PC-3 (cell line): ENCODE results near the gene ANKDD1B. TPM values are rescaled to one million over a fixed set of nuclear protein-coding genes. Genes with fewer than 3 reads are reported as not detected.

ENCODE experiments used
- ATAC-seq: fragments of 200-7000 bp; cut with Tn5 transposase; 2 replicates; pipeline ENCODE4 v1.9.1; 2020; ENCODE audit warnings: mild to moderate bottlenecking, moderate library complexity
- BruUV-seq: library from RNA; stranded (reverse); fragments of 400-500 nt; replicated peaks from 2 replicates; lab custom pipeline; 2021; lab: Mats Ljungman, UMichigan
- CTCF ChIA-PET: fragments of 300-600 bp; sonication (Branson Sonifier 250); formaldehyde crosslinking; loops from one replicate; lab custom pipeline; 2022; ENCODE audit warnings: antibody characterized with exemption; lab: Charles Lee
- POLR2A ChIA-PET: fragments of 300-600 bp; sonication (Branson Sonifier 250); formaldehyde crosslinking; loops from one replicate; lab custom pipeline; 2022; ENCODE audit warnings: antibody characterized with exemption; ENCODE audit not compliant: unreplicated experiment; lab: Charles Lee
- DNase-seq: peaks from one replicate; pipeline ENCODE4 v3.0.0-alpha.2; 2015
- H2AFZ ChIP-seq: fragments of 300-600 bp; sonication (generic); 2 replicates; pipeline ENCODE4 v1.6.0; 2016; ENCODE audit warnings: antibody characterized with exemption, low read length
- H3F3A ChIP-seq: fragments of 300-600 bp; sonication (generic); one replicate; pipeline ENCODE4 v1.6.0; 2017; ENCODE audit warnings: antibody characterized with exemption, low read length, control low read depth, mild to moderate bottlenecking; ENCODE audit not compliant: unreplicated experiment
- H3K27ac ChIP-seq: fragments of 300-600 bp; sonication (generic); 2 replicates; pipeline ENCODE4 v1.5.1; 2016; ENCODE audit warnings: mild to moderate bottlenecking, low read length
- H3K27me3 ChIP-seq: fragments of 300-600 bp; sonication (generic); 2 replicates; pipeline ENCODE4 v1.6.1; 2016; ENCODE audit warnings: low read length, mixed read lengths
- H3K36me3 ChIP-seq: fragments of 300-600 bp; sonication (generic); 2 replicates; pipeline ENCODE4 v1.6.1; 2016; ENCODE audit warnings: low read depth, mixed run types, low read length, mixed read lengths
- H3K4me1 ChIP-seq: fragments of 300-600 bp; sonication (generic); 2 replicates; pipeline ENCODE4 v1.5.1; 2016; ENCODE audit warnings: low read length; ENCODE audit not compliant: insufficient read depth
- H3K4me2 ChIP-seq: fragments of 300-600 bp; sonication (generic); 2 replicates; pipeline ENCODE4 v1.6.0; 2016; ENCODE audit warnings: low read length
- H3K4me3 ChIP-seq: fragments of 300-600 bp; sonication (generic); 2 replicates; pipeline ENCODE4 v1.5.1; 2016; ENCODE audit warnings: mild to moderate bottlenecking, low read length, mixed read lengths
- H3K79me2 ChIP-seq: fragments of 300-600 bp; sonication (generic); 2 replicates; pipeline ENCODE4 v1.6.1; 2017; ENCODE audit warnings: low read length, mixed read lengths
- H3K9ac ChIP-seq: fragments of 300-600 bp; sonication (generic); 2 replicates; pipeline ENCODE4 v1.6.0; 2016; ENCODE audit warnings: mild to moderate bottlenecking, low read length
- H3K9me2 ChIP-seq: fragments of 300-600 bp; sonication (generic); replicated peaks from 2 replicates; pipeline ENCODE4 v1.6.1; 2016; ENCODE audit warnings: mixed run types, low read length, mixed read lengths
- H3K9me3 ChIP-seq: fragments of 300-600 bp; sonication (generic); 2 replicates; pipeline ENCODE4 v1.6.1; 2016; ENCODE audit warnings: low read length, mixed read lengths
- H4K20me1 ChIP-seq: fragments of 300-600 bp; sonication (generic); 2 replicates; pipeline ENCODE4 v1.6.1; 2016; ENCODE audit warnings: low read length, mixed read lengths
- EZH2 ChIP-seq: fragments of 300-600 bp; sonication (generic); IDR thresholded peaks from one replicate; pipeline ENCODE4 v1.6.1; 2017; ENCODE audit warnings: antibody characterized with exemption, mild to moderate bottlenecking, low read length; ENCODE audit not compliant: unreplicated experiment
- EZH2phosphoT487 ChIP-seq: fragments of 300-600 bp; sonication (generic); IDR thresholded peaks from 2 replicates; pipeline ENCODE4 v1.6.1; 2018; ENCODE audit warnings: mild to moderate bottlenecking, antibody characterized with exemption, low read length, borderline replicate concordance
- intact Hi-C: fragments of 100-400 bp; cut with micrococcal nuclease; formaldehyde crosslinking; loops from 2 replicates; pipeline ENCODE4 v1.9.0; 2023
- total RNA-seq: library from RNA; depleted of rRNA; stranded (reverse); fragments of >200 nt; gene quantifications from 2 replicates; pipeline ENCODE4 v1.2.3, GENCODE V29; 2014
- TF ChIP-seq, protein P1 (sequence below): fragments of 300-600 bp; sonication (generic); conservative IDR thresholded peaks from 2 replicates; pipeline ENCODE4 v1.5.1; 2017; ENCODE audit warnings: antibody characterized with exemption, low read depth, mild to moderate bottlenecking, low read length

Gene ANKDD1B
- total RNA-seq, 1 experiment from 2014 or later, result 0.04 TPM

DNA sequence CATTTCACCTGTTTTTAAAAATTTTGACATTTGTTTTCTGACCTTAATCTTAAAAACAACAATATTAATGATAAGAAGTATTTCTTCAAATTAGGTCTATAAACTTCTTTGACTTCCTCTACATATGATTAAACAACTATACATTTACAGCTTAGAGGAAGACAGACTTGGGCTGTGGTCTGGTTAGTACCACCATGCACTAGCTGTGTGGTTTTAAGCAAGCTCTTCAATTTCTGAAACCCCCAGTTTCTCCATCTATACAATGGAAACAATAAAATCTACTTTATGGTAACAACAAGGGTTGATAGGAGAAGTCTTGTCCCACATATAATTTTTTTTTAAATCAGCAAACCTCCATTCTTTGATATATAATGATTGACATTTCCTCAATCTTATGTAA lies 15.7 kb downstream of the ANKDD1B start:
- no peak for TF ChIP-seq EZH2
- TF ChIP-seq, protein P1, sequence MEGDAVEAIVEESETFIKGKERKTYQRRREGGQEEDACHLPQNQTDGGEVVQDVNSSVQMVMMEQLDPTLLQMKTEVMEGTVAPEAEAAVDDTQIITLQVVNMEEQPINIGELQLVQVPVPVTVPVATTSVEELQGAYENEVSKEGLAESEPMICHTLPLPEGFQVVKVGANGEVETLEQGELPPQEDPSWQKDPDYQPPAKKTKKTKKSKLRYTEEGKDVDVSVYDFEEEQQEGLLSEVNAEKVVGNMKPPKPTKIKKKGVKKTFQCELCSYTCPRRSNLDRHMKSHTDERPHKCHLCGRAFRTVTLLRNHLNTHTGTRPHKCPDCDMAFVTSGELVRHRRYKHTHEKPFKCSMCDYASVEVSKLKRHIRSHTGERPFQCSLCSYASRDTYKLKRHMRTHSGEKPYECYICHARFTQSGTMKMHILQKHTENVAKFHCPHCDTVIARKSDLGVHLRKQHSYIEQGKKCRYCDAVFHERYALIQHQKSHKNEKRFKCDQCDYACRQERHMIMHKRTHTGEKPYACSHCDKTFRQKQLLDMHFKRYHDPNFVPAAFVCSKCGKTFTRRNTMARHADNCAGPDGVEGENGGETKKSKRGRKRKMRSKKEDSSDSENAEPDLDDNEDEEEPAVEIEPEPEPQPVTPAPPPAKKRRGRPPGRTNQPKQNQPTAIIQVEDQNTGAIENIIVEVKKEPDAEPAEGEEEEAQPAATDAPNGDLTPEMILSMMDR, result no peak
- no peak for TF ChIP-seq EZH2phosphoT487
- Histone ChIP-seq H3F3A (peaks cover 8% of the 10 kb centered on the region), H2AFZ (no peak overlapping the region), H3K9me2 (no peaks in the 10 kb centered on the region), H3K9ac (no peak overlapping the region), H3K4me2 (no peak overlapping the region), H3K27me3 (no peaks in the 10 kb centered on the region), H4K20me1 (no peaks in the 10 kb centered on the region), H3K79me2 (no peaks in the 10 kb centered on the region), H3K27ac (no peak overlapping the region), H3K36me3 (no peaks in the 10 kb centered on the region), H3K4me3 (no peak overlapping the region), H3K4me1 (peaks cover 24% of the 10 kb centered on the region), H3K9me3 (no peaks in the 10 kb centered on the region)
- intact Hi-C loops, result no loop called here
- DNase-seq (no peak), ATAC-seq (no peak)
- no TSS peak for BruUV-seq
- ChIA-PET CTCF (no interaction called here), POLR2A (no interaction called here)

DNA sequence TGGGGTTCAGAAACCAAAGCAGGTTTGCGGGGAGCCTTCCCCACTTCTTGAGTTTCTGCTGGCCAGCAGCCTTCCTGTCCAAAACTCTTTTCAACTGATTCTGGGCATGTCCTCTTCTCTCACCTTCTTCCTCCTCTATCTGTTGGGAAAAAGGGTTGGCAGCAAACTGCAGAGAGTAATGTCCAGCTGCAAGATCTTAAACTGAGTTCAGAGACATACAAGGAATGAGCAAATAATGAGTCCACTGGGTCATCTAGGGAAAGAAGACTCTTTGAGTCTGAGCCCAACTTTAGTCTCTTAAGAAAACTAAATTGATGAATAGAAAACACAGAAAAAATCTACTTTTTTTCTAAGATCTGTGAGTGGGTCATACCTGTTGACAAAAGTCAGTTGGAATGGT lies 16.5 kb downstream of the ANKDD1B start:
- Histone ChIP-seq H3K4me1 (peaks cover 18% of the 10 kb centered on the region), H3K9ac (no peak overlapping the region), H3K9me3 (no peaks in the 10 kb centered on the region), H3K27ac (no peak overlapping the region), H3K4me3 (no peak overlapping the region), H3K4me2 (no peak overlapping the region), H3K36me3 (no peaks in the 10 kb centered on the region), H3K79me2 (no peaks in the 10 kb centered on the region), H3K9me2 (no peaks in the 10 kb centered on the region), H3K27me3 (no peaks in the 10 kb centered on the region), H2AFZ (no peak overlapping the region), H3F3A (peaks cover 8% of the 10 kb centered on the region), H4K20me1 (no peaks in the 10 kb centered on the region)
- CTCF ChIA-PET, result no interaction called here
- no TSS peak for BruUV-seq
- POLR2A ChIA-PET, result no interaction called here
- DNase-seq (no peak), ATAC-seq (no peak)
- intact Hi-C loops, result no loop called here
- TF ChIP-seq, protein P1, result no peak
- TF ChIP-seq EZH2phosphoT487 (no peak), EZH2 (no peak)

DNA sequence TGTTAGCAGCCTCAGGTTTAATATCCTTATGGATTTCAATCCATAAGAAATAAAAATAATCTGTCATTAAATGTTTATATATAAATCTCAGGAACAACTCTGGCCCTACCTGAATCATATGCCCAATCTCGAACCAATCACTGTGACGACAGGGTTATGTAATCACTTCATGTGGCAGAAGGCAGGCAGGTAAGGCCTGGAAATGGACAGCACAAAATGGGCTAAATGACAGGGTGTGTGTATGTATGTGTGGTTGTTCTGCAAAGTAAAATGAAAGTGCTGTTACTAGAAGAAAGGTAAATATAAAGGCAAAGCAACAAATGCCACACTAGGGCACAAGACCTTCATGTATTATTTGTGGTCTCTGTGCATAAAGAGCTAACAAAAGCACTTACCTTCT lies 19.6 kb downstream of the ANKDD1B start:
- ChIA-PET CTCF (no interaction called here), POLR2A (no interaction called here)
- BruUV-seq, result no TSS peak
- no peak overlapping the region for H3K4me3 ChIP-seq
- H3K27ac ChIP-seq, result no peak overlapping the region
- H3K9me2 ChIP-seq, result no peaks in the 10 kb centered on the region
- H3K9me3 ChIP-seq, result no peaks in the 10 kb centered on the region
- no peaks in the 10 kb centered on the region for H3F3A ChIP-seq
- intact Hi-C loops, result no loop called here
- no peaks in the 10 kb centered on the region; the same call in 1 of the 2 replicates for H3K4me1 ChIP-seq
- DNase-seq, result no peak
- no peaks in the 10 kb centered on the region for H3K27me3 ChIP-seq
- ATAC-seq, result no peak
- no peaks in the 10 kb centered on the region for H3K36me3 ChIP-seq
- TF ChIP-seq EZH2 (no peak), EZH2phosphoT487 (no peak)
- TF ChIP-seq, protein P1, result no peak
- H2AFZ ChIP-seq, result no peak overlapping the region
- H4K20me1 ChIP-seq, result no peaks in the 10 kb centered on the region
- no peak overlapping the region for H3K9ac ChIP-seq
- no peak overlapping the region for H3K4me2 ChIP-seq
- no peaks in the 10 kb centered on the region for H3K79me2 ChIP-seq
